Motor neuron (in vitro differentiated cells): ENCODE results near the gene CDC42. TPM values are rescaled to one million over a fixed set of nuclear protein-coding genes. Genes with fewer than 3 reads are reported as not detected.
A peak's percentile ranks its signal among the peaks of the same experiment; 100 is the strongest.
"Not testable (repeated sequence)": the region's sequence is repeated elsewhere in the genome, so short reads cannot be mapped to it uniquely, and the experiment has no call there.

ENCODE experiments used
- ATAC-seq, 8 experiments: fragments of 200-7000 bp; cut with Tn5 transposase; replicated peaks in 6 of 8; 2 replicates each; pipeline ENCODE4 v1.8.0; 2021; ENCODE audit warnings: mild to moderate bottlenecking in 8 of 8, moderate library complexity in 8 of 8
- H3K27ac ChIP-seq, 2 donors: fragments of 250-450 bp; sonication (Bioruptor Pico); 2 replicates each; pipeline ENCODE4 v1.9.0; 2021; ENCODE audit warnings: antibody characterized with exemption in 2 of 2, mild to moderate bottlenecking in 2 of 2, moderate library complexity in 1 of 2
- H3K4me1 ChIP-seq, 2 donors: fragments of 250-450 bp; sonication (Bioruptor Pico); replicated peaks in 1 of 2; 2 replicates each; pipeline ENCODE4 v1.6.1; 2021; ENCODE audit warnings: antibody characterized with exemption in 2 of 2, mild to moderate bottlenecking in 2 of 2, moderate library complexity in 1 of 2
- H3K4me3 ChIP-seq, 5 donors: fragments of 250-450 bp; sonication (Bioruptor Pico); 2 replicates each; pipeline ENCODE4 v1.9.0; 2021; ENCODE audit warnings: antibody characterized with exemption in 5 of 5, mild to moderate bottlenecking in 5 of 5, moderate library complexity in 4 of 5
- WGBS, 10 experiments: fragments of 450-650 bp; shearing (Covaris generic); methylation state at CpG; one replicate each; pipeline ENCODE4 v1.0.0; 2022; 5-methylcytosine and 5-hydroxymethylcytosine counted together
- in situ Hi-C, 9 experiments: fragments of 400-800 bp; cut with MboI; loops; one replicate each; pipeline ENCODE4 v1.15.0; 2021; ENCODE audit warnings: low sequenced_read_pairs in 9 of 9, low pct_unique_long_range_greater_than_20kb in 2 of 9; ENCODE audit not compliant: unreplicated experiment in 9 of 9
- total RNA-seq, 8 experiments: library from RNA; unstranded; fragments of 300-600 nt; gene quantifications; 2 replicates each; pipeline versions ENCODE4 v1.2.3 to v1.2.4, GENCODE V29; 2022

Gene CDC42
- 100 to 1,000 TPM; 174 to 502 (median 461) TPM for total RNA-seq

- peak; percentile 87 to 95 (median 93) for ATAC-seq
- peak within 1 kb of the TSS; percentile 95 to 100 (median 98) for H3K4me3 ChIP-seq
- H3K27ac ChIP-seq, result peak within 1 kb of the TSS; percentile 98 to 99
- peaks cover 6 to 8% of the 10 kb centered on the region in 2 donors for H3K4me1 ChIP-seq
- WGBS, 10 experiments, result 29 to 97% (median 68%) methylated on average over 1 to 35 of the region's 81 CpGs; no CpG with 5 or more reads in 2 of the 10 experiments
- in situ Hi-C loops, result no loop called here
Observed at GRCh38 chr1:22052115-22053016, at the start of gene CDC42. Gene CDC42, plus strand, starts transcription at chr1:22052709. Its CDS starts 25,770 bp downstream, at chr1:22078479.

- ATAC-seq, H3K27ac ChIP-seq, H3K4me1 ChIP-seq, H3K4me3 ChIP-seq, in situ Hi-C loops: not testable (repeated sequence)
- WGBS, 10 experiments, result 60 to 91% (median 80%) methylated on average over 1 to 4 of the region's 8 CpGs; no CpG with 5 or more reads in 3 of the 10 experiments
Observed at GRCh38 chr1:22002875-22003274, 49.6 kb upstream of the CDC42 start.

- 57 to 100% (median 83%) methylated on average over 1 of the region's 3 CpGs; no CpG with 5 or more reads in 5 of the 10 experiments for WGBS, 10 experiments
- H3K4me3 ChIP-seq, H3K4me1 ChIP-seq, in situ Hi-C loops, H3K27ac ChIP-seq, ATAC-seq: not testable (repeated sequence)
Observed at GRCh38 chr1:22003959-22004358, 48.5 kb upstream of the CDC42 start.

- H3K4me1 ChIP-seq, H3K4me3 ChIP-seq, H3K27ac ChIP-seq, in situ Hi-C loops: not testable (repeated sequence)
- WGBS, 10 experiments, result 0 to 89% (median 70%) methylated on average over 2 to 14 of the region's 18 CpGs; no CpG with 5 or more reads in 3 of the 10 experiments
- peak in 6 of 8 experiments; percentile 8 to 96 (median 54) for ATAC-seq
Observed at GRCh38 chr1:22005261-22006149, 47.0 kb upstream of the CDC42 start.

DNA sequence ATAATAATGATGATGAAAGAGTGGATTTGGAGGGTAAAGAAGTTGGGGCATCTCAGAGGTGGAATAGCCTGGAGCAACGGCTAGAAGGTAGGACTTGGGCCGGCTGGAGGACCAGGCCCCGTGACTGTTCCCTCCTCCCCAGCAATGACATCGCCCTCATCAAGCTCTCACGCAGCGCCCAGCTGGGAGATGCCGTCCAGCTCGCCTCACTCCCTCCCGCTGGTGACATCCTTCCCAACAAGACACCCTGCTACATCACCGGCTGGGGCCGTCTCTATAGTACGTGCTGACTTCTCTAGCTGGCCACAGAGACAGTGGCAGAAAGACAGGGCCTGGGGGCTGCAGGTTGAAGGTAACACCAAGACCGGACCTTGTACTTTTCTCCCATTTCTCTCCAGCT lies 45.8 kb upstream of the CDC42 start:
- WGBS, 10 experiments, result 0 to 40% methylated on average over 1 of the region's 13 CpGs; no CpG with 5 or more reads in 8 of the 10 experiments
- ATAC-seq, result peak in 5 of 8 experiments; percentile 83 to 97 (median 86)
- H3K4me3 ChIP-seq, H3K27ac ChIP-seq, in situ Hi-C loops, H3K4me1 ChIP-seq: not testable (repeated sequence)

- peak in 2 of 8 experiments; percentile 9 to 13 for ATAC-seq
- H3K4me1 ChIP-seq, H3K4me3 ChIP-seq, H3K27ac ChIP-seq, in situ Hi-C loops: not testable (repeated sequence)
- WGBS, 10 experiments, result 79 to 80% methylated on average over 2 to 4 of the region's 10 CpGs; no CpG with 5 or more reads in 8 of the 10 experiments
Observed at GRCh38 chr1:22007262-22007661, 45.2 kb upstream of the CDC42 start.

GRCh38 chr1:22009566-22009965 lies 42.9 kb upstream of the CDC42 start:
- H3K4me3 ChIP-seq, in situ Hi-C loops, ATAC-seq, H3K27ac ChIP-seq, H3K4me1 ChIP-seq: not testable (repeated sequence)
- 67 to 100% (median 81%) methylated on average over 1 to 5 of the region's 11 CpGs; no CpG with 5 or more reads in 3 of the 10 experiments for WGBS, 10 experiments

DNA sequence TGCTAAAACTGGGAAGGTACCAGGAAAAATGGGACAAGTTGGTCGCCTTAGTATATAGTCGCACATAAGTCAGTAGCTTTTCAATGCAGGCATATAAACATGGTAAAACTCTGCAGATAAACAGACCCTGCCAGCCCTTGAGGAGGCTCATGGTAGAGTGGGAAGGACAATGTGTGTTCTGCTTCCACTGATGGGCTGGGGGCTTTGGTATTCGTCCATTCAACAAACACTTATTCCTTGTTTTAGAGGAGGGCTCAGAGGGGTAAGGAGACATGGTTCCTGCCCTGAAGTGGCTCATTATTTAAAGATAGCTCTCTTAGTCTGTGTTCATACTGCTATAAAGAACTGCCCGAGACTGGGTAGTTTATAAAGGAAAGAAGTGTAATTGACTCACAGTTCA lies 39.8 kb upstream of the CDC42 start:
- ATAC-seq, H3K27ac ChIP-seq, in situ Hi-C loops, H3K4me1 ChIP-seq, H3K4me3 ChIP-seq: not testable (repeated sequence)
- 50% methylated on average over 1 of the region's 4 CpGs; no CpG with 5 or more reads in 9 of the 10 experiments for WGBS, 10 experiments

- H3K4me1 ChIP-seq, ATAC-seq, H3K27ac ChIP-seq, H3K4me3 ChIP-seq, in situ Hi-C loops: not testable (repeated sequence)
- 17 to 100% (median 75%) methylated on average over 1 to 9 of the region's 13 CpGs; no CpG with 5 or more reads in 2 of the 10 experiments for WGBS, 10 experiments
Observed at GRCh38 chr1:22014575-22015206, 37.8 kb upstream of the CDC42 start.

DNA sequence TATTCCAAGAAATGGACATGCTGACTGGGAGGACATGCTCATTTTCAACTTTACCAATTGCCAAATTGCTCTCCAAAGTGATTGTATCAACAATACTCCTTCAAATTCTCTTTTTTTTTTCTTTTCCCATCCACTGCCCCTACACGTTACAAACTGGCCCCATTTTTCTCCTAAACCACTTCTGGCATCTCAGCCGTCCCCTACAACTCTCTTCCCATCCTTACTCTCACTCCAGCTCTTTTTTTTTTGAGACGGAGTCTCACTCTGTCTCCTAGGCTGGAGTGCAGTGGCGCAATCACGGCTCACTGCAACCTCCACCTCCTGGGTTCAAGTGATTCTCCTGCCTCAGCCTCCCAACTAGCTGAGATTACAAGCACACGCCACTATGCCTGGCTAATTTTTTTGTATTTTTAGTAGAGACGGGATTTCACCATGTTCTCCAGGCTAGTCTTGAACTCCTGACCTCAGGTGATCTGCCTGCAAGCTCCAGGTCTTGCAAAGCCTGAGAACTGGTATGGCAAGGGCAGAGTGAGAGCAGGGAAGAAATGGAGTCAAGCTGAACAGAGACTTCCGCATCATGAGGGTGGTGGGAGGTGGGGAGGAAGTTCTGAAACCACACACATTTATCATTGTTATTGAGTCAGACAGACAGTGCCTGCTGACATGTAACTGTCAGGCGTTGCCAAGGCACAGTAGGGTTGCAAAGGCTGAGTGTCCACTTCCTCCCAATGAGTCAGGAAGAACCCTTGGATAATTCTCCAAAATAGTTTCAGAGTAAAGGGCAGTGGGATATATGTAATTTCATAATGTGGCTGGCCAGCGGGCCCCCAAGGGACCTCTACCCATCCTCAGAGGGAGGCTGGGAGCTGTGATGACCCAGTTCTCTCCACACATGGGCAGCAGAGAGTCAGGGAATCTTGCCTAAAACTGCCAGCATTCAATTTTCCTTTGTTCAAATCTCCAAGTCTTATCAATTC lies 33.6 kb upstream of the CDC42 start:
- in situ Hi-C loops, result no loop called here
- ATAC-seq, result peak in 7 of 8 experiments; percentile 24 to 94 (median 39)
- Histone ChIP-seq H3K27ac (no peak overlapping the region), H3K4me1 (peaks cover 2 to 4% of the 10 kb centered on the region in 2 donors), H3K4me3 (no peak overlapping the region)
- 4 to 83% (median 63%) methylated on average over 3 to 10 of the region's 10 CpGs for WGBS, 10 experiments

- WGBS, 10 experiments, result 44 to 100% (median 92%) methylated on average over 1 to 6 of the region's 6 CpGs; no CpG with 5 or more reads in 1 of the 10 experiments
- ATAC-seq, result no peak
- H3K4me3 ChIP-seq, result no peak overlapping the region
Observed at GRCh38 chr1:22021061-22021460, 31.4 kb upstream of the CDC42 start.

More at GRCh38 chr1:22021061-22021460, 31.4 kb upstream of the CDC42 start:
- peaks cover 7 to 9% of the 10 kb centered on the region in 2 donors for H3K4me1 ChIP-seq
- H3K27ac ChIP-seq, result no peak overlapping the region
- in situ Hi-C loops, result no loop called here
